Liver (tissue), 9 donors: ENCODE results near the gene DPY19L3. TPM values are rescaled to one million over a fixed set of nuclear protein-coding genes. Genes with fewer than 3 reads are reported as not detected.

Source experiments
- DNase-seq: peaks from one replicate; pipeline ENCODE4 v3.0.0-alpha.2; 2017; ENCODE audit warnings: low spot score
- H3K27ac ChIP-seq, 2 donors: one replicate each; pipeline ENCODE4 v1.7.0; 2013; ENCODE audit warnings: inconsistent platforms in 2 of 2, low read length in 2 of 2, control low read depth in 1 of 2, low read depth in 1 of 2, mild to moderate bottlenecking in 1 of 2
- H3K27me3 ChIP-seq, 4 donors: one replicate each; pipeline versions ENCODE4 v1.6.1 to v1.7.0; 2013; ENCODE audit warnings: low read length in 3 of 4, inconsistent platforms in 1 of 4, mild to moderate bottlenecking in 1 of 4, moderate library complexity in 1 of 4; ENCODE audit not compliant: control insufficient read depth in 4 of 4, insufficient read depth in 4 of 4
- H3K36me3 ChIP-seq, 4 donors: one replicate each; pipeline versions ENCODE4 v1.6.1 to v1.7.0; 2013; ENCODE audit warnings: low read length in 3 of 4, mild to moderate bottlenecking in 3 of 4, low read depth in 1 of 4, moderate library complexity in 1 of 4; ENCODE audit not compliant: control insufficient read depth in 4 of 4, insufficient read depth in 3 of 4
- H3K4me1 ChIP-seq, 4 donors: one replicate each; pipeline versions ENCODE4 v1.6.1 to v1.7.0; 2013; ENCODE audit warnings: low read length in 3 of 4, mild to moderate bottlenecking in 3 of 4, moderate library complexity in 1 of 4; ENCODE audit not compliant: control insufficient read depth in 4 of 4, insufficient read depth in 4 of 4
- H3K4me3 ChIP-seq, 3 donors: one replicate each; pipeline versions ENCODE4 v1.6.1 to v1.7.0; 2013; ENCODE audit warnings: low read length in 3 of 3, control low read depth in 1 of 3, low read depth in 1 of 3, mild to moderate bottlenecking in 1 of 3
- H3K9ac ChIP-seq, 2 donors: one replicate each; pipeline ENCODE4 v1.7.0; 2013; ENCODE audit warnings: low read length in 2 of 2, mild to moderate bottlenecking in 2 of 2, moderate library complexity in 2 of 2, control low read depth in 1 of 2, low read depth in 1 of 2
- H3K9me3 ChIP-seq, 4 donors: one replicate each; pipeline versions ENCODE4 v1.6.1 to v1.7.0; 2013; ENCODE audit warnings: low read length in 3 of 4; ENCODE audit not compliant: control insufficient read depth in 4 of 4
- FOXA2 ChIP-seq: IDR thresholded peaks from 2 replicates; pipeline ENCODE4 v1.6.1; 2016; ENCODE audit warnings: antibody characterized with exemption
- HNF4G ChIP-seq: IDR thresholded peaks from 2 replicates; pipeline ENCODE4 v1.6.1; 2016; ENCODE audit warnings: antibody characterized with exemption
- RAD21 ChIP-seq, 2 donors: IDR thresholded peaks; 2 replicates each; pipeline ENCODE4 v1.6.1; 2016; ENCODE audit warnings: antibody characterized with exemption in 2 of 2, mild to moderate bottlenecking in 2 of 2
- REST ChIP-seq: IDR thresholded peaks from 2 replicates; pipeline ENCODE4 v1.6.1; 2016; ENCODE audit warnings: antibody characterized with exemption, mild to moderate bottlenecking
- RXRA ChIP-seq, 2 donors: IDR thresholded peaks; 2 replicates each; pipeline ENCODE4 v1.6.1; 2017 to 2018; ENCODE audit warnings: antibody characterized with exemption in 2 of 2, mild to moderate bottlenecking in 1 of 2
- TAF1 ChIP-seq: conservative IDR thresholded peaks from 2 replicates; pipeline ENCODE4 v1.6.1; 2016; ENCODE audit warnings: antibody characterized with exemption, mild to moderate bottlenecking
- WGBS: extraction: QIAGEN DNeasy Blood & Tissue Kit; methylation state at CpG from one replicate; pipeline ENCODE4 v1.1.7; 2013; 5-methylcytosine and 5-hydroxymethylcytosine counted together
- polyA plus RNA-seq, 2 donors: library from polyadenylated mRNA; stranded (reverse) in 1 of 2; unstranded in 1 of 2; fragments of 200-250 nt in 1 of 2; fragments of >200 nt in 1 of 2; fragmentation: Nextera tagmentation in 1 of 2; extraction: Ambion mirVana in 1 of 2; gene quantifications; one replicate each; pipeline versions ENCODE4 v1.2.1 to v1.2.3, GENCODE V29; 2013 to 2015
- total RNA-seq, 2 donors: library from RNA; depleted of rRNA; stranded (reverse); fragments of >200 nt; gene quantifications; one replicate each; pipeline ENCODE4 v1.2.3, GENCODE V29; 2014
- TF ChIP-seq, protein P1 (sequence below): IDR thresholded peaks from 2 replicates; pipeline ENCODE4 v1.6.1; 2016; ENCODE audit warnings: antibody characterized with exemption
- TF ChIP-seq, protein P2 (sequence below): fragments of 150-350 bp; IDR thresholded peaks from 2 replicates; pipeline ENCODE4 v1.5.1; 2017; ENCODE audit warnings: improper control_type of control experiment, low read depth, low read length; ENCODE audit not compliant: missing input control
- TF ChIP-seq, protein P3 (sequence below): IDR thresholded peaks from 2 replicates; pipeline ENCODE4 v1.6.1; 2016; ENCODE audit warnings: antibody characterized with exemption
- donor health status: healthy.
- donor health status: healthy.
- donor health status: healthy.
- donor health status: healthy.
- donor health status: healthy.

The DPY19L3 gene
- total and polyA plus RNA-seq, 4 donors = 2.7 to 13.0 (median 7.4) TPM

DNA sequence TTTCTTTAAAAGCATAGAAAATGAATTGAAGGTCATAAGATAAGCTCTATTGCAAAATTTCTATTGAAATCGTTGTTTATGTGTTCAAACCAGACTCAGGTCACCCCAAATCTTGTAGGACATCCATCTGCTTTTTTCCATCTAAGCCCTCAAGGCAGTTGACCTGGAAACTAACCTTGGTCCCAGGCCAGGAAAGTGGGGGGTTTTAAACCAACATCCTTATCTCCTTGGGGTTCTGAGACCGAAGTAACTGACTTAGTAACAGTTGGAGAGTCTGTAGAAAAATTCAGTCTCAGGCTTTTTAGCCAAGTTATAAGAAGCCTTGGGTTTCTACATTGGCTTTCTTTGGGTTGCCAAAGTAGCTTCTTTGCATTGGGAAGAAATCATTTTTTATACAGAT, 36.8 kb upstream of the DPY19L3 start:
- Histone ChIP-seq H3K4me1 (peaks cover under 1 to 11% (median 6%) of the 10 kb centered on the region in 4 donors), H3K9ac (no peak overlapping the region), H3K27me3 (no peaks in the 10 kb centered on the region), H3K4me3 (no peak overlapping the region), H3K36me3 (peaks cover 0 to 8% (median 2%) of the 10 kb centered on the region in 4 donors), H3K27ac (no peak overlapping the region), H3K9me3 (no peaks in the 10 kb centered on the region)
- TF ChIP-seq, protein P1, sequence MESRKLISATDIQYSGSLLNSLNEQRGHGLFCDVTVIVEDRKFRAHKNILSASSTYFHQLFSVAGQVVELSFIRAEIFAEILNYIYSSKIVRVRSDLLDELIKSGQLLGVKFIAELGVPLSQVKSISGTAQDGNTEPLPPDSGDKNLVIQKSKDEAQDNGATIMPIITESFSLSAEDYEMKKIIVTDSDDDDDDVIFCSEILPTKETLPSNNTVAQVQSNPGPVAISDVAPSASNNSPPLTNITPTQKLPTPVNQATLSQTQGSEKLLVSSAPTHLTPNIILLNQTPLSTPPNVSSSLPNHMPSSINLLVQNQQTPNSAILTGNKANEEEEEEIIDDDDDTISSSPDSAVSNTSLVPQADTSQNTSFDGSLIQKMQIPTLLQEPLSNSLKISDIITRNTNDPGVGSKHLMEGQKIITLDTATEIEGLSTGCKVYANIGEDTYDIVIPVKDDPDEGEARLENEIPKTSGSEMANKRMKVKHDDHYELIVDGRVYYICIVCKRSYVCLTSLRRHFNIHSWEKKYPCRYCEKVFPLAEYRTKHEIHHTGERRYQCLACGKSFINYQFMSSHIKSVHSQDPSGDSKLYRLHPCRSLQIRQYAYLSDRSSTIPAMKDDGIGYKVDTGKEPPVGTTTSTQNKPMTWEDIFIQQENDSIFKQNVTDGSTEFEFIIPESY = no peak
- no peak for TF ChIP-seq FOXA2
- TF ChIP-seq, protein P2, sequence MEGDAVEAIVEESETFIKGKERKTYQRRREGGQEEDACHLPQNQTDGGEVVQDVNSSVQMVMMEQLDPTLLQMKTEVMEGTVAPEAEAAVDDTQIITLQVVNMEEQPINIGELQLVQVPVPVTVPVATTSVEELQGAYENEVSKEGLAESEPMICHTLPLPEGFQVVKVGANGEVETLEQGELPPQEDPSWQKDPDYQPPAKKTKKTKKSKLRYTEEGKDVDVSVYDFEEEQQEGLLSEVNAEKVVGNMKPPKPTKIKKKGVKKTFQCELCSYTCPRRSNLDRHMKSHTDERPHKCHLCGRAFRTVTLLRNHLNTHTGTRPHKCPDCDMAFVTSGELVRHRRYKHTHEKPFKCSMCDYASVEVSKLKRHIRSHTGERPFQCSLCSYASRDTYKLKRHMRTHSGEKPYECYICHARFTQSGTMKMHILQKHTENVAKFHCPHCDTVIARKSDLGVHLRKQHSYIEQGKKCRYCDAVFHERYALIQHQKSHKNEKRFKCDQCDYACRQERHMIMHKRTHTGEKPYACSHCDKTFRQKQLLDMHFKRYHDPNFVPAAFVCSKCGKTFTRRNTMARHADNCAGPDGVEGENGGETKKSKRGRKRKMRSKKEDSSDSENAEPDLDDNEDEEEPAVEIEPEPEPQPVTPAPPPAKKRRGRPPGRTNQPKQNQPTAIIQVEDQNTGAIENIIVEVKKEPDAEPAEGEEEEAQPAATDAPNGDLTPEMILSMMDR = no peak
- TF ChIP-seq TAF1 = no peak
- TF ChIP-seq RAD21 (IDR thresholded peaks at IDR 0.05) = no peak
- WGBS = 55% methylated on average over 2 of the region's 2 CpGs
- DNase-seq = no peak

- Histone ChIP-seq H3K27me3 (no peaks in the 10 kb centered on the region), H3K4me1 (peaks cover 4 to 10% (median 7%) of the 10 kb centered on the region in 4 donors), H3K9ac (peak overlapping the region in 1 of 2 donors; percentile 61), H3K36me3 (peaks cover 0 to 8% (median 0%) of the 10 kb centered on the region in 4 donors), H3K9me3 (no peaks in the 10 kb centered on the region), H3K27ac (peak overlapping the region; percentile 92 to 99), H3K4me3 (no peak overlapping the region)
- TF ChIP-seq TAF1 = no peak
- TF ChIP-seq REST = no peak
- TF ChIP-seq, protein P3, sequence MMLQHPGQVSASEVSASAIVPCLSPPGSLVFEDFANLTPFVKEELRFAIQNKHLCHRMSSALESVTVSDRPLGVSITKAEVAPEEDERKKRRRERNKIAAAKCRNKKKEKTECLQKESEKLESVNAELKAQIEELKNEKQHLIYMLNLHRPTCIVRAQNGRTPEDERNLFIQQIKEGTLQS = no peak
- TF ChIP-seq, protein P1 = no peak
- TF ChIP-seq HNF4G = no peak
- no peak for TF ChIP-seq RXRA (IDR thresholded peaks at IDR 0.05)
- DNase-seq = no peak
- WGBS = 92% methylated on average over 7 of the region's 7 CpGs
These were observed 32.6 kb upstream of the DPY19L3 start for GRCh38 chr19:32372726-32373517.
